ENCODE data around the gene UVRAG.

UVRAG gene

DNA sequence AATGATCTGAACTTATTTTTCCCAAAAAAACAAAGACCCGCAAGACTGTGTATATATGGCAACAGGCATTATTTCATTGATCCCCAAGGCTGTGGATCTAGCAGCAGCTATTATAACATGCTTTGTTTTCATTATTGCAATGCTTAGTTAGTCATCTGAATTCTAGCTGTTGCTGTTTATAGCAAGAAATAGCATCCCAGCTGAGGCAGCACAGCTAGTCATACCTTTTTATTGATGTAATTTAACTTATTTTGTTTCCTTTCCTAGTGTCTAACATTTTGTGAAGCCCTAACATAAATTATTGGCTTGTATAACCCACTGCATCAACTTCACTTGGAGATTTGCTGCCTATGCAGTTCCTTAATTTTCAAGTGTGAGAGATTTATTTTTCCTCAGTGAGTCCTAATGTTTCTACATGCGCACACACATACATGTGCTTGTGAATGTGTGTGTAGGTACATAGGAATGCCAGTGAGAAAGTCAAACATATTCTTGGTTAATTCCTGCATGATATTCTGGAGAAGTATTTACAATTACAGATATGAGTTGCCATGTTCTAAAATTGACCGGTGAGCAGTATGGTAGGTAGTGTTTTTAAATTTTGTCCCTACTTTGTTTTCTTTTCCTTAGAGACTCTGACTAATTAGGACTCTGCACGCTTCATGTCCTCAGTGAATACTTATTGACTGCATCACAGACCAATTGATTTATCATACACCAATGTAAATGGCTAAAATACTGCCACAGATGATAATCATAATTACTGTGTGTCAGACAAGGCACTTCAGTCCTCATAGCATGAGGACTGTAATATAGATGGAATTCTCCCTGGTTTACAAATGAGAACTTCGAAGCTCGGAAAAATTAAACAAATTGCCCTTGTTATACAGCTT lies 272.0 kb downstream of the UVRAG start:
- Mint-ChIP-seq H3K27me3 (no peaks in the 10 kb centered on the region), H3K4me1 (no peaks in the 10 kb centered on the region), H3K4me3 (no peak overlapping the region), H3K27ac (no peak overlapping the region), H3K36me3 (peaks cover 12% of the 10 kb centered on the region), H3K9me3 (no peaks in the 10 kb centered on the region)
- DNase-seq = no peak
- CTCF ChIA-PET = no interaction called here

DNA sequence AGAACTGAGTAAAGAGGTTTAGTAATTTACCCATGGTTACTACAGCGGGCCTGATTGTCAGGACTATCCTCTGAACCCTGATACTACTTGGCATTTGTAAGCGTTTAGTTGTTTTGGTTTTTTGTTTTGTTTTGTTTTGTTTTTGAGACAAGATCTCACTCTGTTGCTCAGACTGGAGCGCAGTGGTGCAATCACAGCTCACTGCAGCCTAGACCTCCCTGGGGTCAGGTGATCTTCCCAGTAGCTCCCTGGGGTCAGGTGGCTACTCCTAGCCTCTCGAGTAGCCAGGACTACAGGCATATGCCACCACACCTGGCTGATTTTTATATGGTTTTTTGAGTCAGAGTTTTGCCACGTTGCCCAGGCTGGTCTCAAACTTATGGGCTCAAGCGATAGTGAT lies 272.7 kb downstream of the UVRAG start:
- H3K4me1 Mint-ChIP-seq = no peaks in the 10 kb centered on the region
- H3K4me3 Mint-ChIP-seq = no peak overlapping the region
- H3K36me3 Mint-ChIP-seq = peaks cover 13% of the 10 kb centered on the region
- H3K9me3 Mint-ChIP-seq = peaks cover 1% of the 10 kb centered on the region
- no peak overlapping the region for H3K27ac Mint-ChIP-seq
- CTCF ChIA-PET = no interaction called here
- no peak for DNase-seq
- no peaks in the 10 kb centered on the region for H3K27me3 Mint-ChIP-seq

DNA sequence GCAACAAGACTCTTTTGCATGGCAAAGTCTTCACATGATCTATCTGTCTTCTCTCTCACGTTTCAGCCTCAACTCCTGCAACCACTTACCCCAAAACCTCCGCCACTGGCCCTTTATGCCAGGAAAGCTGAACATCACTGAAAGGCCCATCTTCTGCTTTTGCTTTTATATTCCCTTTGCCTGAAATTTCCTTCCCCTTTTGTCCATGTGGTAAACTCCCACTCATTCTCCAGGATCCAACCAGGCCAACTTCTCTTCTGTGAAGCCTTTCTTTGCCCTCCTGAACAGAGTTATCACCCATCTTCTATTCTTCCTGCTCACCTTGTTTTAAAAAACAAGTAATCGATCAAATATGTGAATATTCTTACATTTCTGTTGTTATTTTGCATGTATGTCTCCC lies 273.5 kb downstream of the UVRAG start:
- CTCF ChIA-PET = no interaction called here
- no peaks in the 10 kb centered on the region for H3K4me1 Mint-ChIP-seq
- no peaks in the 10 kb centered on the region for H3K27me3 Mint-ChIP-seq
- H3K36me3 Mint-ChIP-seq = peaks cover 15% of the 10 kb centered on the region
- peaks cover 1% of the 10 kb centered on the region for H3K9me3 Mint-ChIP-seq
- H3K27ac Mint-ChIP-seq = no peak overlapping the region
- DNase-seq = no peak
- H3K4me3 Mint-ChIP-seq = no peak overlapping the region

GRCh38 chr11:76090174-76090573 lies 275.2 kb downstream of the UVRAG start:
- no peak overlapping the region for H3K4me3 Mint-ChIP-seq
- DNase-seq = no peak
- CTCF ChIA-PET = no interaction called here
- H3K9me3 Mint-ChIP-seq = peaks cover 1% of the 10 kb centered on the region
- H3K27me3 Mint-ChIP-seq = no peaks in the 10 kb centered on the region
- H3K36me3 Mint-ChIP-seq = peaks cover 15% of the 10 kb centered on the region
- H3K27ac Mint-ChIP-seq = no peak overlapping the region
- H3K4me1 Mint-ChIP-seq = no peaks in the 10 kb centered on the region

DNA sequence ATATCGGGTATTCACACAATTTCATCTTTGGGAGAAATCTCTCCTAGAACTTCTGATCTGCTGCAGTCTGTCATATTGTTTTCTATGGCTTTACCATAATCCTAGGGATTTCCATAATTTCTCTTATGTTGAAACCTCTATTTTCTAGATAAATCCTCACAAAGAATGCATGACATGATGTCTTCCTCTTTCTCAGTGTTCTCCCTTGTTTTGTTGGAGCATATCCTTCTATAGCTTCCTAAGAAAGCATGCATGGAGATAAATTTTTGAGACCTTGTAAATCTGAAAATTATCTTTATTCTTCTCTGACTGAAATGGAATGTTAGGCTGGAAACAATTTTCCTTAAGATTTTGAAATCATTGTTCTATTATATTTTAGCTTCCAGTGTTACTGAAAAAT lies 275.8 kb downstream of the UVRAG start:
- Mint-ChIP-seq H3K9me3 (peaks cover 1% of the 10 kb centered on the region), H3K4me3 (no peak overlapping the region), H3K4me1 (no peaks in the 10 kb centered on the region)

GRCh38 chr11:76094740-76095139 lies 279.7 kb downstream of the UVRAG start:
- Mint-ChIP-seq H3K9me3 (peaks cover 1% of the 10 kb centered on the region), H3K27me3 (no peaks in the 10 kb centered on the region), H3K36me3 (peaks cover 7% of the 10 kb centered on the region), H3K27ac (no peak overlapping the region), H3K4me3 (no peak overlapping the region), H3K4me1 (no peaks in the 10 kb centered on the region)
- CTCF ChIA-PET = no interaction called here
- no peak for DNase-seq

More for the DNA sequence above, 275.8 kb downstream of the UVRAG start:
- Mint-ChIP-seq H3K27ac (no peak overlapping the region), H3K27me3 (no peaks in the 10 kb centered on the region), H3K36me3 (peaks cover 15% of the 10 kb centered on the region)
- DNase-seq = no peak
- CTCF ChIA-PET = no interaction called here

DNA sequence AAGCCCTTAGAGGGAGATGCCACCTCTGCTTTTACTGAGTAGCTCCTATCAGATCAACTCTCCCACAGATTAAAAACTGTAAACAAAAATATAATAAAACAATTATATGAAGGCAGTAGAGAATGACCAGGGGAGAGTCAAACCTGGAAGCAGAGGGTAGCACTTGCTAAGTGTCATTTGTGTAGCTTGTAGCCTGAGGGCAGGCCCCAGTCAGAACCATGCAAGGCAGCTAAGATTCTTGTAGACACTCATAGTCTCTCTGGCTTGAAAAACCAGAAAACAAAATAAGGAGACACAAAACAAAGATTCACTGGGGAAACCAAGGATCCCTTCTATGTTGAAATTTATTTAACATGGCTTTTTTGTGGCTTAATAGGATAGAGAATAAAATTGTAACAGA lies 280.9 kb downstream of the UVRAG start:
- no peaks in the 10 kb centered on the region for H3K27me3 Mint-ChIP-seq
- CTCF ChIA-PET = no interaction called here
- no peak for DNase-seq
- H3K4me3 Mint-ChIP-seq = no peak overlapping the region
- H3K4me1 Mint-ChIP-seq = no peaks in the 10 kb centered on the region
- peaks cover 6% of the 10 kb centered on the region for H3K36me3 Mint-ChIP-seq
- no peak overlapping the region for H3K27ac Mint-ChIP-seq
- peaks cover 1% of the 10 kb centered on the region for H3K9me3 Mint-ChIP-seq

- peaks cover 1% of the 10 kb centered on the region for H3K9me3 Mint-ChIP-seq
- H3K27me3 Mint-ChIP-seq = no peaks in the 10 kb centered on the region
- H3K27ac Mint-ChIP-seq = no peak overlapping the region
- peaks cover 6% of the 10 kb centered on the region for H3K36me3 Mint-ChIP-seq
- no peaks in the 10 kb centered on the region for H3K4me1 Mint-ChIP-seq
- DNase-seq = no peak
- H3K4me3 Mint-ChIP-seq = no peak overlapping the region
- CTCF ChIA-PET = no interaction called here
Observed at GRCh38 chr11:76096552-76096951, 281.5 kb downstream of the UVRAG start.

GRCh38 chr11:76102802-76103201 lies 287.8 kb downstream of the UVRAG start:
- H3K9me3 Mint-ChIP-seq = no peaks in the 10 kb centered on the region
- no peak overlapping the region for H3K4me3 Mint-ChIP-seq
- H3K4me1 Mint-ChIP-seq = no peaks in the 10 kb centered on the region
- CTCF ChIA-PET = no interaction called here
- H3K27ac Mint-ChIP-seq = no peak overlapping the region
- no peaks in the 10 kb centered on the region for H3K27me3 Mint-ChIP-seq
- no peak for DNase-seq
- H3K36me3 Mint-ChIP-seq = no peaks in the 10 kb centered on the region

- H3K27me3 Mint-ChIP-seq = no peaks in the 10 kb centered on the region
- CTCF ChIA-PET = interaction anchor here (1.6 kb wide), 1 partner anchor 49 kb away, joined by 4 read pairs; no protein-coding TSS in a partner anchor
- DNase-seq = no peak
- H3K36me3 Mint-ChIP-seq = no peaks in the 10 kb centered on the region
- H3K4me1 Mint-ChIP-seq = no peaks in the 10 kb centered on the region
- no peaks in the 10 kb centered on the region for H3K9me3 Mint-ChIP-seq
- H3K27ac Mint-ChIP-seq = no peak overlapping the region
- H3K4me3 Mint-ChIP-seq = no peak overlapping the region
Observed at GRCh38 chr11:76103460-76103859, 288.4 kb downstream of the UVRAG start.

GRCh38 chr11:76104285-76104684 lies 289.3 kb downstream of the UVRAG start:
- H3K9me3 Mint-ChIP-seq = no peaks in the 10 kb centered on the region
- no peaks in the 10 kb centered on the region for H3K27me3 Mint-ChIP-seq
- DNase-seq = no peak
- no peaks in the 10 kb centered on the region for H3K4me1 Mint-ChIP-seq
- no peak overlapping the region for H3K27ac Mint-ChIP-seq
- no peak overlapping the region for H3K4me3 Mint-ChIP-seq
- CTCF ChIA-PET = interaction anchor here (1.6 kb wide), 1 partner anchor 48 kb away, joined by 4 read pairs; no protein-coding TSS in a partner anchor
- H3K36me3 Mint-ChIP-seq = no peaks in the 10 kb centered on the region

- no peak overlapping the region for H3K4me3 Mint-ChIP-seq
Observed at GRCh38 chr11:76105637-76106036, 290.6 kb downstream of the UVRAG start.

GRCh38 chr11:76107971-76108370 lies 293.0 kb downstream of the UVRAG start:
- H3K27me3 Mint-ChIP-seq = no peaks in the 10 kb centered on the region
- no peak overlapping the region for H3K4me3 Mint-ChIP-seq
- no peaks in the 10 kb centered on the region for H3K36me3 Mint-ChIP-seq
- H3K4me1 Mint-ChIP-seq = no peaks in the 10 kb centered on the region
- H3K27ac Mint-ChIP-seq = no peak overlapping the region
- CTCF ChIA-PET = no interaction called here
- H3K9me3 Mint-ChIP-seq = no peaks in the 10 kb centered on the region
- DNase-seq = no peak

More at GRCh38 chr11:76105637-76106036, 290.6 kb downstream of the UVRAG start:
- Mint-ChIP-seq H3K36me3 (no peaks in the 10 kb centered on the region), H3K27me3 (no peaks in the 10 kb centered on the region), H3K4me1 (no peaks in the 10 kb centered on the region), H3K9me3 (no peaks in the 10 kb centered on the region), H3K27ac (no peak overlapping the region)
- CTCF ChIA-PET = no interaction called here
- DNase-seq = no peak

DNA sequence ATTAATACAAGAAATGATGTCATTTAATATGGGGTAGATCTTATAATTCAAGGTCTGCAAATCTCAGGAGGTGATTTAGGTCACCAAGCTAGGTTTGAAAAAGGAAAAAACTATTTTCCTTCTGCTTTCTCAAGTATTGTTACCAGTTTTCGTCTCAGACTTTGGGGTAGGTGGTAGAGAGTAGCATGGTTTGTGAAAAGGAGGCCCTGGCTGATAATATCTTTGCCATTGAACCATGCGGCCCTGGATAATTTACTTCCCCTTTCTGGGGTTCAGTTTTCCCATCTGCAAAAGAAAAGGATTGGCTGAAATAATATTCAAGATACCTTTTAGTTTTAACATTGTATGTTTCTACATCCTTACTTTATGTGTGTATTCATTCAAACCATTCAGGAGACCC lies 299.2 kb downstream of the UVRAG start:
- no peak overlapping the region for H3K27ac Mint-ChIP-seq
- H3K36me3 Mint-ChIP-seq = peaks cover 6% of the 10 kb centered on the region
- no peaks in the 10 kb centered on the region for H3K4me1 Mint-ChIP-seq
- no peak for DNase-seq
- CTCF ChIA-PET = interaction anchor here (1.6 kb wide), 1 partner anchor 11 kb away, joined by 3 read pairs; no protein-coding TSS in a partner anchor
- H3K9me3 Mint-ChIP-seq = no peaks in the 10 kb centered on the region
- no peaks in the 10 kb centered on the region for H3K27me3 Mint-ChIP-seq
- H3K4me3 Mint-ChIP-seq = no peak overlapping the region

- no peak overlapping the region for H3K27ac Mint-ChIP-seq
- peaks cover 6% of the 10 kb centered on the region for H3K36me3 Mint-ChIP-seq
- CTCF ChIA-PET = no interaction called here
- no peaks in the 10 kb centered on the region for H3K27me3 Mint-ChIP-seq
- H3K4me3 Mint-ChIP-seq = no peak overlapping the region
- no peak for DNase-seq
- H3K9me3 Mint-ChIP-seq = no peaks in the 10 kb centered on the region
- H3K4me1 Mint-ChIP-seq = no peaks in the 10 kb centered on the region
Observed at GRCh38 chr11:76115555-76115954, 300.5 kb downstream of the UVRAG start.
